ENCODE measurements around the gene ARFIP1.

Gene ARFIP1

GRCh38 chr4:152819026-152819645, 39.4 kb downstream of the ARFIP1 start:
- no peak overlapping the region for H3K4me3 ChIP-seq (ENCODE audit: control insufficient read depth, low read depth, low read length)
- no peak for DNase-seq (ENCODE audit: low read depth)
- no peak for TF ChIP-seq CTCF (IDR thresholded peaks at IDR 0.05; ENCODE audit: control insufficient read depth, insufficient read depth, low read depth, low read length, missing control alignments)

- TF ChIP-seq CTCF (IDR thresholded peaks at IDR 0.05; ENCODE audit: control insufficient read depth, insufficient read depth, low read depth, low read length, missing control alignments), result no peak
- no peak for DNase-seq (ENCODE audit: low read depth)
- no peak overlapping the region for H3K4me3 ChIP-seq (ENCODE audit: control insufficient read depth, low read depth, low read length)
Observed at GRCh38 chr4:152820073-152820472, 40.3 kb downstream of the ARFIP1 start.

DNA sequence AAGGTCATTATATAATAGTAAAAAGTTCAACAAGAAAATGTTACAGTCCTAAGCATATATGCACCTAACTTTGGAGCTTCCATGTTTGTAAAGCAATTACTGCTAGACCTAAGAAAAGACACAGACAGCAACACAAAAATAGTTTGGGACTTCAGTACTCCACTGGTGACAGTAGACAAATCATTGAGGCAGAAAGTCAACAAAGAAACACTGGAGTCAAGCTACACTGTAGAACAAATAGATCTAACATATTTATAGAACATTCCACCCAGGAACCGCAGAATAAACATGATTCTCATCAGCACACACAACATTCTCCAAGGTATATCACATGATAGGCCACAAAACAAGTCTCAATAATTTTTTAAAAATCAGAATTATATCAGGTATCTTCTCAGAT, 42.6 kb downstream of the ARFIP1 start:
- no peak for DNase-seq (ENCODE audit: low read depth)
- H3K4me3 ChIP-seq (ENCODE audit: control insufficient read depth, low read depth, low read length), result no peak overlapping the region
- no peak for TF ChIP-seq CTCF (IDR thresholded peaks at IDR 0.05; ENCODE audit: control insufficient read depth, insufficient read depth, low read depth, low read length, missing control alignments)

DNA sequence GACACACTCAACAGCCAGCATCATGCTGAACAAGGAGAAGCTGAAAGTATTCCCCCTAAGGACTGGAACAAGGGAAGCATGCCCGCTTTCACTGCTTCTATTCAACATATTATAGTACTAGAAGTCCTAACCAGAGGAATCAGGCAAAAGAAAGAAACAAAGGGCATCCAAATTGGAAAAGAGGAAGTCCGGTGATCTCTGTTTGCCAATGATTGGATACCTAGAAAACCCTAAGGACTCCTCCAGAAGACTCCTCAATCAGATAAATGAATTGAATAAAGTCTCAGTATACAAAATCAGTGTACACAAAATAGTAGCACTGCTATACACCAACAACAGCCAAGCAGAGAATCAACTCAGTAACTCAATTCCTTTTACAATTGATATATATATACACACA, 44.8 kb downstream of the ARFIP1 start:
- TF ChIP-seq CTCF (IDR thresholded peaks at IDR 0.05; ENCODE audit: control insufficient read depth, insufficient read depth, low read depth, low read length, missing control alignments), result no peak
- no peak overlapping the region for H3K4me3 ChIP-seq (ENCODE audit: control insufficient read depth, low read depth, low read length)
- no peak for DNase-seq (ENCODE audit: low read depth)

- DNase-seq (ENCODE audit: low read depth), result no peak
- TF ChIP-seq CTCF (IDR thresholded peaks at IDR 0.05; ENCODE audit: control insufficient read depth, insufficient read depth, low read depth, low read length, missing control alignments), result no peak
- H3K4me3 ChIP-seq (ENCODE audit: control insufficient read depth, low read depth, low read length), result no peak overlapping the region
Observed at GRCh38 chr4:152825336-152825735, 45.6 kb downstream of the ARFIP1 start.

- DNase-seq (ENCODE audit: low read depth), result no peak
- TF ChIP-seq CTCF (IDR thresholded peaks at IDR 0.05; ENCODE audit: control insufficient read depth, insufficient read depth, low read depth, low read length, missing control alignments), result no peak
- no peak overlapping the region for H3K4me3 ChIP-seq (ENCODE audit: control insufficient read depth, low read depth, low read length)
Observed at GRCh38 chr4:152828122-152828521, 48.4 kb downstream of the ARFIP1 start.

DNA sequence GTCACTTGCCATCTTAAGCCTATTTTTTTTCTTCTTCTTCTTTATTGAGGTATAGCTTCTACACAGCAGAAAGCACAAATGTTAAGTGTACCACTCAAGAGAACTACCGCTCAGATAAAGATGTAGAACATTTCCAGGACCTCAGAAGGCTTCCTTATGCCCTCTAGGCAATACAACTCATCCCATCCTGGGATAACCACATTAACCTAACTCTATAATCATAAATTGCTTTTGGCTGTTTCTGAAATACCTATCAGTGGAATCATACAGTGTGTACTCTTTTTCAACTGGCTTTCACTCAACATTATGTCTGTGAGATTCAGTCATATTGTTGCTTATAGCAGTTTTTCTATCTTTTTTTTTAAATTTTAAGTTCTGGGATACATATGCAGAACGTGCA, 51.7 kb downstream of the ARFIP1 start:
- no peak for TF ChIP-seq CTCF (IDR thresholded peaks at IDR 0.05; ENCODE audit: control insufficient read depth, insufficient read depth, low read depth, low read length, missing control alignments)
- DNase-seq (ENCODE audit: low read depth), result no peak
- H3K4me3 ChIP-seq (ENCODE audit: control insufficient read depth, low read depth, low read length), result no peak overlapping the region

All from AG09309 (cell line).